ENCODE data around the gene STK31.
A peak's percentile ranks its signal among the peaks of the same experiment; 100 is the strongest.
"Not testable (repeated sequence)": the region's sequence is repeated elsewhere in the genome, so short reads cannot be mapped to it uniquely, and the experiment has no call there.

STK31 gene

GRCh38 chr7:23684041-23684440 lies 26.0 kb upstream of the STK31 start:
- not testable (repeated sequence) for H3K9ac ChIP-seq (ENCODE audit: low read depth in 1 of 2, low read length in 2 of 2); H3K9me3 ChIP-seq (ENCODE audit: control insufficient read depth in 1 of 2, low read length in 2 of 2); H3K4me3 ChIP-seq (ENCODE audit: low read depth in 1 of 2, low read length in 2 of 2); H3K27me3 ChIP-seq (ENCODE audit: control insufficient read depth in 1 of 2, insufficient read depth in 2 of 2, low read length in 2 of 2); H3K27ac ChIP-seq (ENCODE audit: low read depth, low read length); H3K36me3 ChIP-seq (ENCODE audit: control insufficient read depth in 1 of 2, insufficient read depth in 2 of 2, low read length in 2 of 2)
- H3K4me1 ChIP-seq (ENCODE audit: control insufficient read depth in 1 of 2, insufficient read depth in 2 of 2, low read length in 2 of 2) = peaks cover 4 to 13% of the 10 kb centered on the region in 2 donors

- no peaks in the 10 kb centered on the region for H3K9me3 ChIP-seq (ENCODE audit: control insufficient read depth in 1 of 2, low read length in 2 of 2)
- H3K27ac ChIP-seq (ENCODE audit: low read depth, low read length) = no peak overlapping the region
- peak overlapping the region; percentile 3 to 35 for H3K4me3 ChIP-seq (ENCODE audit: low read depth in 1 of 2, low read length in 2 of 2)
- H3K27me3 ChIP-seq (ENCODE audit: control insufficient read depth in 1 of 2, insufficient read depth in 2 of 2, low read length in 2 of 2) = no peaks in the 10 kb centered on the region
- peaks cover 4 to 13% of the 10 kb centered on the region in 2 donors for H3K4me1 ChIP-seq (ENCODE audit: control insufficient read depth in 1 of 2, insufficient read depth in 2 of 2, low read length in 2 of 2)
- peaks cover 4 to 9% of the 10 kb centered on the region in 2 donors for H3K36me3 ChIP-seq (ENCODE audit: control insufficient read depth in 1 of 2, insufficient read depth in 2 of 2, low read length in 2 of 2)
- peak overlapping the region; percentile 5 to 56 for H3K9ac ChIP-seq (ENCODE audit: low read depth in 1 of 2, low read length in 2 of 2)
Measured at GRCh38 chr7:23685731-23686130, 24.3 kb upstream of the STK31 start.

GRCh38 chr7:23687011-23687410 lies 23.0 kb upstream of the STK31 start:
- Histone ChIP-seq H3K4me1 (ENCODE audit: control insufficient read depth in 1 of 2, insufficient read depth in 2 of 2, low read length in 2 of 2) (peaks cover 0 to 13% of the 10 kb centered on the region in 2 donors), H3K27me3 (ENCODE audit: control insufficient read depth in 1 of 2, insufficient read depth in 2 of 2, low read length in 2 of 2) (no peaks in the 10 kb centered on the region), H3K27ac (ENCODE audit: low read depth, low read length) (no peak overlapping the region), H3K4me3 (ENCODE audit: low read depth in 1 of 2, low read length in 2 of 2) (no peak overlapping the region), H3K9ac (ENCODE audit: low read depth in 1 of 2, low read length in 2 of 2) (peak overlapping the region in 1 of 2 donors; percentile 18), H3K9me3 (ENCODE audit: control insufficient read depth in 1 of 2, low read length in 2 of 2) (no peaks in the 10 kb centered on the region), H3K36me3 (ENCODE audit: control insufficient read depth in 1 of 2, insufficient read depth in 2 of 2, low read length in 2 of 2) (peaks cover 7 to 21% of the 10 kb centered on the region in 2 donors)

- Histone ChIP-seq H3K4me1 (ENCODE audit: control insufficient read depth in 1 of 2, insufficient read depth in 2 of 2, low read length in 2 of 2) (peaks cover 0 to 13% of the 10 kb centered on the region in 2 donors), H3K9me3 (ENCODE audit: control insufficient read depth in 1 of 2, low read length in 2 of 2) (no peaks in the 10 kb centered on the region), H3K27me3 (ENCODE audit: control insufficient read depth in 1 of 2, insufficient read depth in 2 of 2, low read length in 2 of 2) (no peaks in the 10 kb centered on the region), H3K9ac (ENCODE audit: low read depth in 1 of 2, low read length in 2 of 2) (no peak overlapping the region), H3K36me3 (ENCODE audit: control insufficient read depth in 1 of 2, insufficient read depth in 2 of 2, low read length in 2 of 2) (peaks cover 7 to 36% of the 10 kb centered on the region in 2 donors), H3K4me3 (ENCODE audit: low read depth in 1 of 2, low read length in 2 of 2) (no peak overlapping the region), H3K27ac (ENCODE audit: low read depth, low read length) (no peak overlapping the region)
Measured at GRCh38 chr7:23689165-23689564, 20.9 kb upstream of the STK31 start.

GRCh38 chr7:23691320-23691719 lies 18.7 kb upstream of the STK31 start:
- peaks cover 7 to 42% of the 10 kb centered on the region in 2 donors for H3K36me3 ChIP-seq (ENCODE audit: control insufficient read depth in 1 of 2, insufficient read depth in 2 of 2, low read length in 2 of 2)
- H3K9me3 ChIP-seq (ENCODE audit: control insufficient read depth in 1 of 2, low read length in 2 of 2) = no peaks in the 10 kb centered on the region
- H3K4me3 ChIP-seq (ENCODE audit: low read depth in 1 of 2, low read length in 2 of 2) = no peak overlapping the region
- no peak overlapping the region for H3K9ac ChIP-seq (ENCODE audit: low read depth in 1 of 2, low read length in 2 of 2)
- H3K4me1 ChIP-seq (ENCODE audit: control insufficient read depth in 1 of 2, insufficient read depth in 2 of 2, low read length in 2 of 2) = peaks cover 0 to 5% of the 10 kb centered on the region in 2 donors
- no peak overlapping the region for H3K27ac ChIP-seq (ENCODE audit: low read depth, low read length)
- H3K27me3 ChIP-seq (ENCODE audit: control insufficient read depth in 1 of 2, insufficient read depth in 2 of 2, low read length in 2 of 2) = no peaks in the 10 kb centered on the region

- no peak overlapping the region for H3K9ac ChIP-seq (ENCODE audit: low read depth in 1 of 2, low read length in 2 of 2)
- peaks cover 3 to 6% of the 10 kb centered on the region in 2 donors for H3K4me1 ChIP-seq (ENCODE audit: control insufficient read depth in 1 of 2, insufficient read depth in 2 of 2, low read length in 2 of 2)
- H3K27ac ChIP-seq (ENCODE audit: low read depth, low read length) = no peak overlapping the region
- peaks cover 7 to 42% of the 10 kb centered on the region in 2 donors for H3K36me3 ChIP-seq (ENCODE audit: control insufficient read depth in 1 of 2, insufficient read depth in 2 of 2, low read length in 2 of 2)
- no peaks in the 10 kb centered on the region for H3K9me3 ChIP-seq (ENCODE audit: control insufficient read depth in 1 of 2, low read length in 2 of 2)
- H3K4me3 ChIP-seq (ENCODE audit: low read depth in 1 of 2, low read length in 2 of 2) = no peak overlapping the region
- no peaks in the 10 kb centered on the region for H3K27me3 ChIP-seq (ENCODE audit: control insufficient read depth in 1 of 2, insufficient read depth in 2 of 2, low read length in 2 of 2)
Measured at GRCh38 chr7:23693224-23693623, 16.8 kb upstream of the STK31 start.

GRCh38 chr7:23696916-23697441 lies 13.0 kb upstream of the STK31 start:
- Histone ChIP-seq H3K9ac (ENCODE audit: low read depth in 1 of 2, low read length in 2 of 2) (no peak overlapping the region), H3K4me1 (ENCODE audit: control insufficient read depth in 1 of 2, insufficient read depth in 2 of 2, low read length in 2 of 2) (peaks cover 3 to 14% of the 10 kb centered on the region in 2 donors), H3K27ac (ENCODE audit: low read depth, low read length) (no peak overlapping the region), H3K9me3 (ENCODE audit: control insufficient read depth in 1 of 2, low read length in 2 of 2) (no peaks in the 10 kb centered on the region), H3K4me3 (ENCODE audit: low read depth in 1 of 2, low read length in 2 of 2) (no peak overlapping the region), H3K36me3 (ENCODE audit: control insufficient read depth in 1 of 2, insufficient read depth in 2 of 2, low read length in 2 of 2) (peaks cover 0 to 22% of the 10 kb centered on the region in 2 donors), H3K27me3 (ENCODE audit: control insufficient read depth in 1 of 2, insufficient read depth in 2 of 2, low read length in 2 of 2) (no peaks in the 10 kb centered on the region)

- H3K27me3 ChIP-seq (ENCODE audit: control insufficient read depth in 1 of 2, insufficient read depth in 2 of 2, low read length in 2 of 2) = no peaks in the 10 kb centered on the region
- no peak overlapping the region for H3K4me3 ChIP-seq (ENCODE audit: low read depth in 1 of 2, low read length in 2 of 2)
- H3K4me1 ChIP-seq (ENCODE audit: control insufficient read depth in 1 of 2, insufficient read depth in 2 of 2, low read length in 2 of 2) = peaks cover 3 to 14% of the 10 kb centered on the region in 2 donors
- H3K9me3 ChIP-seq (ENCODE audit: control insufficient read depth in 1 of 2, low read length in 2 of 2) = no peaks in the 10 kb centered on the region
- H3K9ac ChIP-seq (ENCODE audit: low read depth in 1 of 2, low read length in 2 of 2) = no peak overlapping the region
- peaks cover 12 to 23% of the 10 kb centered on the region in 2 donors for H3K36me3 ChIP-seq (ENCODE audit: control insufficient read depth in 1 of 2, insufficient read depth in 2 of 2, low read length in 2 of 2)
- H3K27ac ChIP-seq (ENCODE audit: low read depth, low read length) = no peak overlapping the region
Measured at GRCh38 chr7:23698822-23699221, 11.2 kb upstream of the STK31 start.

- Histone ChIP-seq H3K27ac (ENCODE audit: low read depth, low read length) (no peak overlapping the region), H3K36me3 (ENCODE audit: control insufficient read depth in 1 of 2, insufficient read depth in 2 of 2, low read length in 2 of 2) (peaks cover 23 to 28% of the 10 kb centered on the region in 2 donors), H3K4me3 (ENCODE audit: low read depth in 1 of 2, low read length in 2 of 2) (no peak overlapping the region), H3K27me3 (ENCODE audit: control insufficient read depth in 1 of 2, insufficient read depth in 2 of 2, low read length in 2 of 2) (no peaks in the 10 kb centered on the region), H3K4me1 (ENCODE audit: control insufficient read depth in 1 of 2, insufficient read depth in 2 of 2, low read length in 2 of 2) (peaks cover 3 to 14% of the 10 kb centered on the region in 2 donors), H3K9me3 (ENCODE audit: control insufficient read depth in 1 of 2, low read length in 2 of 2) (peaks cover 0 to 4% of the 10 kb centered on the region in 2 donors), H3K9ac (ENCODE audit: low read depth in 1 of 2, low read length in 2 of 2) (no peak overlapping the region)
Measured at GRCh38 chr7:23700046-23700445, 10.0 kb upstream of the STK31 start.

- Histone ChIP-seq H3K9ac (ENCODE audit: low read depth in 1 of 2, low read length in 2 of 2) (no peak overlapping the region), H3K9me3 (ENCODE audit: control insufficient read depth in 1 of 2, low read length in 2 of 2) (peaks cover 5 to 20% of the 10 kb centered on the region in 2 donors), H3K27ac (ENCODE audit: low read depth, low read length) (no peak overlapping the region), H3K4me1 (ENCODE audit: control insufficient read depth in 1 of 2, insufficient read depth in 2 of 2, low read length in 2 of 2) (peaks cover 5 to 9% of the 10 kb centered on the region in 2 donors), H3K4me3 (ENCODE audit: low read depth in 1 of 2, low read length in 2 of 2) (peak overlapping the region; percentile 28 to 41), H3K27me3 (ENCODE audit: control insufficient read depth in 1 of 2, insufficient read depth in 2 of 2, low read length in 2 of 2) (no peaks in the 10 kb centered on the region), H3K36me3 (ENCODE audit: control insufficient read depth in 1 of 2, insufficient read depth in 2 of 2, low read length in 2 of 2) (peaks cover 19 to 22% of the 10 kb centered on the region in 2 donors)
Measured at GRCh38 chr7:23709081-23709750, 803 bp upstream of the STK31 start.

Measured in duodenal mucosa (tissue), 2 donors.